GM18868 (cell line): Measurements from ENCODE around the gene TMEM30A.

Experiments
- ATAC-seq: cut with Tn5 transposase; IDR thresholded peaks from one replicate; pipeline ENCODE4 v1.9.1; 2021; ENCODE audit warnings: mild to moderate bottlenecking, moderate library complexity; ENCODE audit not compliant: unreplicated experiment

TMEM30A gene

GRCh38 chr6:75284632-75285282 is at the start of gene TMEM30A:
TSS of gene TMEM30A (minus strand) at chr6:75284792. CDS start at chr6:75284638, 154 bp downstream.
- peak; percentile 91 for ATAC-seq

- ATAC-seq = no peak
These were observed 49.1 kb upstream of the TMEM30A start for GRCh38 chr6:75333676-75334200.

GRCh38 chr6:75331151-75331550 is 46.6 kb upstream of the TMEM30A start:
- no peak for ATAC-seq

- no peak for ATAC-seq
These were observed 45.1 kb upstream of the TMEM30A start for GRCh38 chr6:75329703-75330102.

- no peak for ATAC-seq
These were observed 43.2 kb upstream of the TMEM30A start for GRCh38 chr6:75327807-75328206.

- ATAC-seq = no peak
These were observed 42.1 kb upstream of the TMEM30A start for GRCh38 chr6:75326557-75327258.

- ATAC-seq = no peak
These were observed 34.3 kb upstream of the TMEM30A start for GRCh38 chr6:75318900-75319299.

GRCh38 chr6:75317503-75318206 is 33.1 kb upstream of the TMEM30A start:
- ATAC-seq = no peak

- no peak for ATAC-seq
These were observed 31.4 kb upstream of the TMEM30A start for GRCh38 chr6:75315978-75316377.

GRCh38 chr6:75308250-75308988 is 23.8 kb upstream of the TMEM30A start:
- ATAC-seq = no peak

GRCh38 chr6:75307364-75308004 is 22.9 kb upstream of the TMEM30A start:
- ATAC-seq = no peak

- ATAC-seq = no peak
These were observed 21.5 kb upstream of the TMEM30A start for GRCh38 chr6:75306064-75306463.

- ATAC-seq = no peak
These were observed 21.0 kb upstream of the TMEM30A start for GRCh38 chr6:75305573-75305972.

GRCh38 chr6:75302280-75302679 is 17.7 kb upstream of the TMEM30A start:
- ATAC-seq = no peak

GRCh38 chr6:75301537-75301936 is 16.9 kb upstream of the TMEM30A start:
- no peak for ATAC-seq

- no peak for ATAC-seq
These were observed 16.5 kb upstream of the TMEM30A start for GRCh38 chr6:75301088-75301487.

- no peak for ATAC-seq
These were observed 15.9 kb upstream of the TMEM30A start for GRCh38 chr6:75300531-75300855.

- no peak for ATAC-seq
These were observed 15.4 kb upstream of the TMEM30A start for GRCh38 chr6:75299801-75300530.

- ATAC-seq = peak; percentile 84
These were observed 12.5 kb upstream of the TMEM30A start for GRCh38 chr6:75296811-75297779.
